Daoy (cell line): Measurements from ENCODE around the gene SLMAP. TPM values are rescaled to one million over a fixed set of nuclear protein-coding genes. Genes with fewer than 3 reads are reported as not detected.
"Not testable (repeated sequence)": the region's sequence is repeated elsewhere in the genome, so short reads cannot be mapped to it uniquely, and the experiment has no call there.

ENCODE experiments used
- DNase-seq: peaks from one replicate; pipeline ENCODE4 v3.0.0-alpha.2; 2015; ENCODE audit warnings: low read depth
- total RNA-seq: library from RNA; depleted of rRNA; stranded (reverse); fragments of >200 nt; shearing (Covaris generic); gene quantifications from 2 replicates; pipeline ENCODE4 v1.2.3, GENCODE V29; 2014

Gene SLMAP
- total RNA-seq, 1 experiment from 2014 or later, result 34.9 TPM

- no peak for DNase-seq
Observed at GRCh38 chr3:57826952-57827723, 71.0 kb downstream of the SLMAP start.

DNA sequence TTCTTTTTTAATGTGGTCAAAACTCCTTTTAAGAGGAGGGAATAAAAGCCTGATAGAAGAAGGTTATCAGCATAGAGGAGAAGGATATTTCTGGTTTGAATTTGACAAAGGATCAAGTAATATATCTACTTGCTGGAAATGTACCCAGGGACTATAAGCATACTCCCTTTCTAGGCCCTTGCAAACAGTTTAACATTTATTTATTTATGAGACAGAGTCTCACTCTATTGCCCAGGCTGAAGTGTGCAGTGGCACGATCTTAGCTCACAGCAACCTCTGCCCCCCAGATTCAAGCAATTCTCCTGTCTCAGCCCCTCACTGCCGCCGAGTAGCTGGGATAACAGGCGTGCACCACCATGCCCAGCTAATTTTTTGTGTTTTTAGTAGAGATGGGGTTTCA is 71.6 kb downstream of the SLMAP start:
- no peak for DNase-seq

DNA sequence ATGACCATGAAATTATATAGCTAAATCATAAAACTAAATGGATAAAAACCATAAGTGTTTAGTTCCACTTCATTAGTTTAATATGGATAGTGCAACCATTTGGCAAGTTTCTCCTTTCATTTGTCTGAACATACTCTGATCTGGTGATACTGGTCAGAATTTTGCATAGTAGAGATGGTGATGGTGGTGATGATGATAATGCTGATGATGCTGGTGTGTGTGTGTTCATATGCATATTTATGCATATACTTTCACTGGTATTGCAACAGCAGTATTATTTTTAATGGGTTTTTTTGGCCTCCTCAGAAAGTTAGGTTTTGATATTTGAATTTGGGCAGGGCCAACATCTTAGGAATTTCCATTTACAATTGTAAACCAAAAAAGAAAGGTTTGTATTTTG is 76.4 kb downstream of the SLMAP start:
- DNase-seq, result no peak

DNA sequence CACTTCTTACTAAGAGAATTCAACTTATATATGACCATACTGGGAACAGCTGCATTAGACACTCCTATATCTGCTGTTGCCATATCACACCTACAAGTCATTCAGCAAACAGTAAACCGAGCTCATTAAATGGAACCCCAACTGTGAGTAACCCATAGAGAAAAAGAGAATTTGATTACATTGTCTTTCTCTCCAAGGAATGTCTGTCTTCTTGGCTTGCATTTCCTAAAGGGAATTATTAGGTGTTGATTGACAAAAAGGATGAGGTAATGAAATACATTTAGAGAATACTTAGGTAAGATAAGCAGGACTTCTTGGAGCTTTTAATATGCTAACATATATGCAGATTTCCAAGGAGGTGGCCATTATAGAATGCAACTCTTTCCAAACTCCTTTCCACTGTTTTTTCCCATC is 76.8 kb downstream of the SLMAP start:
- no peak for DNase-seq

- no peak for DNase-seq
Observed at GRCh38 chr3:57833763-57834162, 77.7 kb downstream of the SLMAP start.

DNA sequence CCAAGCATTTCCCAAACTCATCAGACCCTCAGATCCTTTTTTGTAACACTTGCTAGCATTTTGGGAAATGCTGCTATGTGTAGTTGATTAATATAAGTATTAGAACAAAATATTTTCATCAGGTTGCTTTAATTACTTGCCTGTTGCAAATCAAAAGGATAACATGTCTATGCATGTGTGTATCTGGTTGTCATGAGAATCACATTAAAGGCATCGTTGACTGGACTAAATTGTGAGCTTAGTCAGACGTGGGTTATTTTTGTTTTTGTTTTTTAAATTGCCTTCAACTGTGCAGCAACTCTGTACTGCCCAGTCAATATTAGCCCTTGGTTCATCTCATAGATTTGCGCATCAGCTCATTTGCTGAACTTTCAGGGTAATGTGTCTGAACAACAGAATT is 81.6 kb downstream of the SLMAP start:
- no peak for DNase-seq

GRCh38 chr3:57838627-57839026 is 82.5 kb downstream of the SLMAP start:
- no peak for DNase-seq

DNA sequence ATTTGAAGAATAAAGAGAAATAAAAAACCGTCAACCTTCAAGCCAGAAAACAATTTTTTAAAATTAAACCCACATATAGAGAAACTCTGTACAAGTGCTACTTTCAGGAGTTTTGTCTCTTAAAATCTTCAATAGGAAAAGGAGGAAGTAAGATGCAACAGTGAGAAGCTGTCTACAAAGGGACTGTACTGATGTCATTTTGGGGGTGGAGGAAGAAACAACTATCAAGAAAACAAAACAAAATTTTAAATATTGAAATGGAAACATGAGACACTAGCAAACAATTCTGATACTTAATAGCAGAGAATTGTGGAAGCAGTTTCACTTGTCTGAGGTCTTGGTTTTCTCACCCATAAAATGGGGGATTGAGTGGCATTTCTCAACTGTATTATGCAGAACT is 84.4 kb downstream of the SLMAP start:
- DNase-seq, result no peak

DNA sequence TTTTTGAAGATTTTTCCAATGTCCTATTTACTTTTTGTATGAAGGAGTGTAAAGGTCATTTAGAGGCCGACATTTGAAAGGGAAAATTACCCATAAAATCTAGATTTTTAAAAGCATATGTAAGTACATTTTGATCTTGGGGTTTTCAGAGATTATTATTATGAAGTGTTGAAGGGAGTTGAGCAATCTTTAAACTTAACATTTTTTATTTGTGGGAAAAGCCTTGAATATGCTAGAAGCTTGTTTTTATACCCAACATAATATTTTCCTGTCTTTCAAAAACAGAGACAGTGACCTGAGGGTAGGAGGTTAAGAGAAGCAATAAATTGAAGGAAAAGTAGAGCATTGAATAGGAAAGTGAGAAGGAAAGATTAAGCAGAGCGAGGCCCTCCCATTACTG is 85.7 kb downstream of the SLMAP start:
- no peak for DNase-seq

GRCh38 chr3:57848177-57848738 is 92.1 kb downstream of the SLMAP start:
- no peak for DNase-seq

- DNase-seq, result no peak
Observed at GRCh38 chr3:57851304-57851703, 95.2 kb downstream of the SLMAP start.

- DNase-seq, result no peak
Observed at GRCh38 chr3:57852896-57853295, 96.8 kb downstream of the SLMAP start.

DNA sequence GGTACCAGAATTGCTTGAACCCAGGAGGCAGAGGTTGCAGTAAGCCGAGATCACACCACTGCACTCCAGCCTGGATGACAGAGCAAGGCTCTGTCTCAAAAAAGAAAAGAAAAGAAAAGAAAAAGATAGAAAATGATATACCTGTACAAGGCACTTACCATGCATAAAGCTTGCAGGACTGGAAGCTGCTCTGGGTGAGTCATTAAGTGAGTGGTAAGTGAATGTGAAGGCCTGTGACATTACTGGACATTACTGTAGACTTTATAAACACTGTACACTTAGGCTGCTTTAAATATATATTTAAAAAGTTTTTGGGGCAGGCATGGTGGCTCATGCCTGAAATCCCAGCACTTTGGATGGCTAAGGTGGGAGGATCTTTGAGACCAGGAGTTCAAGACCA is 99.2 kb downstream of the SLMAP start:
- no peak for DNase-seq

DNA sequence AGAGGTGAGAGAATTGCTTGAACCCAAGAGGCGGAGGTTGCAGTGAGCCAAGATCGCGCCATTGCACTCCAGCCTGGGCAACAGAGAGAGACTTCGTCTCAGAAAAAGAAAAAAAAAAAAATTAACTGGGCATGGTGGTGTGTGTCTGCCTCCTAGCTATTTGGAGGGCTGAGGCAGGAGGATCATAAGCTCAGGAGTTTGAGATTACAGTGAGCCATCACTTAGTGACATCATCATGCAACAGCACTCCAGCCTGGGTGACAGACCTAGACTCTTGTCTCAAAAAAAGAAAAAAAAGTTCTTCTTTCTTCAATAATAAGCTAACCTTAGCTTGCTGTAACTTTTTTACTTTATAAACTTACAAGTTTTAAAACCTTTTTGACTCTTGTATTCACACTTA is 99.8 kb downstream of the SLMAP start:
- DNase-seq, result no peak

DNA sequence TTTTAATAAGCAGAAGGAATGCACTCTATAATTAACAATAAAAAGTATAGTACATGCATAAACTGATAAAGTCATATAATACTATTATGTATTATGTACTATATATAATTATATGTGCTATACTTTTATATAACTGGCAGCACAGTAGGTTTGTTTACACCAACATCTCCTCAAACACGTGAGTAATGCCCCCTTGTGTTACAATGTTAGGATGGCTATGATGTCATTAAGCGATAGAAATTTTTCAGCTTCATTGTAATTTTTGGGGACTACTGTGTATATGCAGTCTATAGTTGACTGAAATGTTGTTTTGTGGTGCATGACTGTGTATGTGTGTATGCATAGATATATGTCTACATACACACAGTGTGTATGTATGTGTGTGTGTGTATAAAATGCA is 100.6 kb downstream of the SLMAP start:
- DNase-seq, result no peak

DNA sequence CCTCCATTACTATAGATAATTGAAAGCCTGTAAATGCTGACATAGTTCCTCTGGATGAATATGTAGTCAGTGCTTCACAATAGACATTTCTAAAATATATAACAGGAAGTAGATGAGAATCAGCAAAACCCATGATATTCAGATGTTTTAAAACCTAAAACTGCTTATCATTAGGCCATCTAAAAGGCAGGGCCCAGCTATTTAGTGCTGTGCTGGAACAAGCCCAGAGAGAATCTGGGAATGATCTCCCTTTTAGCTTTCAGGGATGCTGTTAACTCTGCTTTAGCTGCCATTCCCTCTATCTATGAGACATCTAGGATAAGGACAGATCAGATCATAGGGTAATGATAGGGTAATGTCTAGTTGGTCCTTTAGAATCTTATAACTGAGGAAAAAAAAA is 106.8 kb downstream of the SLMAP start:
- DNase-seq, result no peak

- DNase-seq, result no peak
Observed at GRCh38 chr3:57863380-57863779, 107.3 kb downstream of the SLMAP start.

DNA sequence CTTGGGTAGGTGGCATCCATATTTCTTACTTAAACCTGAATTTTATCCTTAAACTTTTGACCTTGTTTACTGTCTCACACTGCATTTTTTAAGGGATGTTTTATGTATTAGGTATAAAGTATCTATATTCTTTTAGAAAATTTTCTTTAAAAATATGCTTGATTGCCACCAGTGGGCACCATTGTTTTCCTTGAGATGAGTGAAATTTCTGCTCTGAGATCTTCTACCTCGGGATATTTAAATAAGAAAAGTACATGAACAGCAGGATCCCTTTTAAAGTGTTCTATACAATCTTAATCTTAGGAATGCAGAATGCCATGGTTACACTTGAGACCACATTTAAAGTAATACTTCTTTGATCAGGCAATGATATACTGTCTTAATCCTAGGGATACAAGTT is 108.7 kb downstream of the SLMAP start:
- DNase-seq, result no peak

DNA sequence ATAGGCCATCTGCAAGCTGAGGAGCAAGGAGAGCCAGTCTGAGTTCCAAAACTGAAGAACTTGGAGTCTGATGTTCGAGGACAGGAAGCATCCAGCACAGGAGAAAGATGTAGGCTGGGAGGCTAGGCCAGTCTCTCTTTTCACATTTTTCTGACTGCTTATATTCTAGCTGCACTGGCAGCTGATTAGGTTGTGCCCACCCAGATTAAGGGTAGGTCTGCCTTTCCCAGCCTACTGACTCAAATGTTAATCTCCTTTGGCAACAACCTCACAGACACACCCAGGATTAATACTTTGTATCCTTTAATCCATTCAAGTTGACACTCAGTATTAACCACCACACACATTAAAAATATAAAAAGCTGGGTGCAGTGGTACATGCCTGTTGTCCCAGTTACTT is 113.0 kb downstream of the SLMAP start:
- not testable (repeated sequence) for DNase-seq

- no peak for DNase-seq
Observed at GRCh38 chr3:57872606-57873005, 116.5 kb downstream of the SLMAP start.

DNA sequence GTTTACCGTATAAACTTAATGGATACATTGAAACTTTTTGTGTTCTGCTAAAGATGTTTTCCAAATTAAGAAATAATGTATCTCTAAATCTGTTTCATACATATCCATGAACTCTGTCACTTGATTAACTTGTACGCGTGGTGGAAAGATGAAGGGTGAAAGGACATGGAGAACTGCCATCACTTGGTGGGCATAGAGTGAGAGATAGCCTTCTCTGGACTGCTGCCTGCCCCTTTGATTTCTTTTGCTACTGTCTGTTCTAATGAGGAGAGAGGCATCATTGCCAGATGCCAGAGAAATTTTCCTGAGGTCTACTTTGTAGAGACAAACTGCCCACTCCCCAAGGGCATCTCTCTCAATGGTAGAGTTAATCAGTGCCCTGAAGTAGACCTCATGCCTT is 120.5 kb downstream of the SLMAP start:
- DNase-seq, result no peak

DNA sequence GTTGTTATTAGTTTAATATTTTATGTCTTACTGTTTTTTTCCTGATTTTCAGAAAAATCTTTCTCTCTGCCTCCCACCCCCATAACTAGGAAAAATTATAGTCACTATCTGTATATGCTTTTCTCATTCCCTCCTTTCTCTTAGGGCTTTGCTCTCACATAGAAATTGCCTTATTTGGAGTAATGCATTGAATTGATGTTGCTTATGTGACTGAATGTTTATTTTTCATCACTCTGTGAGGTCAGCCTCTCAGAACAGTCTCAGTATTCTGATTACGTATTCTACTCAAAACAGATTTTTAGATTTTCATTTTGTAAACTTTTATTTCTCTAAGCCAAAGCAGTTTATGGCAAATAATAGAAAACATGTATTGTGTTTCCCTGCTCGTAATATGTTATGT is 121.0 kb downstream of the SLMAP start:
- DNase-seq, result no peak

DNA sequence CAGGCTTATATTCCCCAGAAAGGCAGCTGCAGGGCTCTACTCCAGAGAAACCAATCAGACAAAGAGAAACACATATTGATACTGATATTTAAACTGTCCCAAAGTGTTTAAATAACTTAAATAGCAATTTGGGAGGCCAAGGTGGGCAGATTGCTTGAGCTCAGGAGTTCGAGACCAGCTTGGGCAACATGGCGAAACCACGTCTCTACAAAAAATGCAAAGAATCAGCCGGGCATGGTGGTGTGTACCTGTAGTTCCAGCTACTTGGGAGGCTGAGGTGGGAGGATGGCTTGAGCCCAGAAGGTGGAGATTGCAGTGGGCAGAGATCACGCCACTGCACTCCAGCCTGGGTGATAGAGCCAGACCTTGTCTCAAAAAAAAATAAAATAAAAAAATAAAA is 128.3 kb downstream of the SLMAP start:
- DNase-seq, result not testable (repeated sequence)

GRCh38 chr3:57889807-57890206 is 133.7 kb downstream of the SLMAP start:
- DNase-seq, result no peak
